ENCODE results near the gene GPD2.

Gene GPD2

DNA sequence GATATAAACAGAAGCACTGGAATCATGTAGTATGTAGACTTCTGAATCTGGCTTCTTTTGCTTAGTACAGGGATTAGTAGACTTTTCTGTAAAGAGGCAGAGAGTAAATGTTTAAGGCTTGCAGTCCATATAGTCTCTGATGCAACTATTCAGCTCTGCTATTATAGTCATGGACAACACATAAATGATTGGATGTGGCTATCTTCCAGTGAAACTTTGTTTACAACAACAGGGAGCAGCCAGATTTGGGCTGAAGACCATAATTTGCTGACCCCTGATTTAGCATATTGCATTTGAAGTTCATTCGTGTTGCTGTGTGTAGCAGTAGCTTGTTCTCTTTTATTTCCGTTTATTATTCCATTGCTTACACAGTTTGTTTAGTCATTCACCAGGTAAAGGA lies 55.0 kb downstream of the GPD2 start:
- TF ChIP-seq TOX (CRISPR knock-in tag; IDR thresholded peaks at IDR 0.05; ENCODE audit: borderline replicate concordance): no peak
- TF ChIP-seq RARB (CRISPR knock-in tag; IDR thresholded peaks at IDR 0.05): no peak
- TF ChIP-seq, protein P1, sequence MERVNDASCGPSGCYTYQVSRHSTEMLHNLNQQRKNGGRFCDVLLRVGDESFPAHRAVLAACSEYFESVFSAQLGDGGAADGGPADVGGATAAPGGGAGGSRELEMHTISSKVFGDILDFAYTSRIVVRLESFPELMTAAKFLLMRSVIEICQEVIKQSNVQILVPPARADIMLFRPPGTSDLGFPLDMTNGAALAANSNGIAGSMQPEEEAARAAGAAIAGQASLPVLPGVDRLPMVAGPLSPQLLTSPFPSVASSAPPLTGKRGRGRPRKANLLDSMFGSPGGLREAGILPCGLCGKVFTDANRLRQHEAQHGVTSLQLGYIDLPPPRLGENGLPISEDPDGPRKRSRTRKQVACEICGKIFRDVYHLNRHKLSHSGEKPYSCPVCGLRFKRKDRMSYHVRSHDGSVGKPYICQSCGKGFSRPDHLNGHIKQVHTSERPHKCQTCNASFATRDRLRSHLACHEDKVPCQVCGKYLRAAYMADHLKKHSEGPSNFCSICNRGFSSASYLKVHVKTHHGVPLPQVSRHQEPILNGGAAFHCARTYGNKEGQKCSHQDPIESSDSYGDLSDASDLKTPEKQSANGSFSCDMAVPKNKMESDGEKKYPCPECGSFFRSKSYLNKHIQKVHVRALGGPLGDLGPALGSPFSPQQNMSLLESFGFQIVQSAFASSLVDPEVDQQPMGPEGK (CRISPR knock-in tag; IDR thresholded peaks at IDR 0.05; ENCODE audit: borderline replicate concordance): no peak
- TF ChIP-seq ZFP3 (CRISPR knock-in tag; IDR thresholded peaks at IDR 0.05): no peak
- no peak for TF ChIP-seq PPARA (CRISPR knock-in tag; IDR thresholded peaks at IDR 0.05; ENCODE audit: borderline replicate concordance)
- no peak for TF ChIP-seq ZC3H10 (CRISPR knock-in tag; IDR thresholded peaks at IDR 0.05)
- no peak for TF ChIP-seq ZNF8 (CRISPR knock-in tag; IDR thresholded peaks at IDR 0.05)
- TF ChIP-seq ZNF70 (CRISPR knock-in tag; IDR thresholded peaks at IDR 0.05): no peak
- no peak for TF ChIP-seq BACH2 (CRISPR knock-in tag; IDR thresholded peaks at IDR 0.05; ENCODE audit: borderline replicate concordance)
- no peak for TF ChIP-seq ZNF565 (CRISPR knock-in tag; conservative IDR thresholded peaks at IDR 0.05; ENCODE audit: low read depth)
- no peak for TF ChIP-seq CSDC2 (CRISPR knock-in tag; IDR thresholded peaks at IDR 0.05)
- TF ChIP-seq, protein P2, sequence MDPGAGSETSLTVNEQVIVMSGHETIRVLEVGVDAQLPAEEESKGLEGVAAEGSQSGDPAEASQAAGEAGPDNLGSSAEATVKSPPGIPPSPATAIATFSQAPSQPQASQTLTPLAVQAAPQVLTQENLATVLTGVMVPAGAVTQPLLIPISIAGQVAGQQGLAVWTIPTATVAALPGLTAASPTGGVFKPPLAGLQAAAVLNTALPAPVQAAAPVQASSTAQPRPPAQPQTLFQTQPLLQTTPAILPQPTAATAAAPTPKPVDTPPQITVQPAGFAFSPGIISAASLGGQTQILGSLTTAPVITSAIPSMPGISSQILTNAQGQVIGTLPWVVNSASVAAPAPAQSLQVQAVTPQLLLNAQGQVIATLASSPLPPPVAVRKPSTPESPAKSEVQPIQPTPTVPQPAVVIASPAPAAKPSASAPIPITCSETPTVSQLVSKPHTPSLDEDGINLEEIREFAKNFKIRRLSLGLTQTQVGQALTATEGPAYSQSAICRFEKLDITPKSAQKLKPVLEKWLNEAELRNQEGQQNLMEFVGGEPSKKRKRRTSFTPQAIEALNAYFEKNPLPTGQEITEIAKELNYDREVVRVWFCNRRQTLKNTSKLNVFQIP (CRISPR knock-in tag; IDR thresholded peaks at IDR 0.05; ENCODE audit: borderline replicate concordance, low read depth): no peak
- TF ChIP-seq ISL1 (CRISPR knock-in tag; IDR thresholded peaks at IDR 0.05): no peak
- no peak for TF ChIP-seq ARNTL (CRISPR knock-in tag; IDR thresholded peaks at IDR 0.05; ENCODE audit: borderline replicate concordance, low read depth)
- TF ChIP-seq, protein P3, sequence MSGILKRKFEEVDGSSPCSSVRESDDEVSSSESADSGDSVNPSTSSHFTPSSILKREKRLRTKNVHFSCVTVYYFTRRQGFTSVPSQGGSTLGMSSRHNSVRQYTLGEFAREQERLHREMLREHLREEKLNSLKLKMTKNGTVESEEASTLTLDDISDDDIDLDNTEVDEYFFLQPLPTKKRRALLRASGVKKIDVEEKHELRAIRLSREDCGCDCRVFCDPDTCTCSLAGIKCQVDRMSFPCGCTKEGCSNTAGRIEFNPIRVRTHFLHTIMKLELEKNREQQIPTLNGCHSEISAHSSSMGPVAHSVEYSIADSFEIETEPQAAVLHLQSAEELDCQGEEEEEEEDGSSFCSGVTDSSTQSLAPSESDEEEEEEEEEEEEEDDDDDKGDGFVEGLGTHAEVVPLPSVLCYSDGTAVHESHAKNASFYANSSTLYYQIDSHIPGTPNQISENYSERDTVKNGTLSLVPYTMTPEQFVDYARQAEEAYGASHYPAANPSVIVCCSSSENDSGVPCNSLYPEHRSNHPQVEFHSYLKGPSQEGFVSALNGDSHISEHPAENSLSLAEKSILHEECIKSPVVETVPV (CRISPR knock-in tag; IDR thresholded peaks at IDR 0.05): no peak
- no peak for TF ChIP-seq OSR1 (CRISPR knock-in tag; IDR thresholded peaks at IDR 0.05)
- TF ChIP-seq, protein P4, sequence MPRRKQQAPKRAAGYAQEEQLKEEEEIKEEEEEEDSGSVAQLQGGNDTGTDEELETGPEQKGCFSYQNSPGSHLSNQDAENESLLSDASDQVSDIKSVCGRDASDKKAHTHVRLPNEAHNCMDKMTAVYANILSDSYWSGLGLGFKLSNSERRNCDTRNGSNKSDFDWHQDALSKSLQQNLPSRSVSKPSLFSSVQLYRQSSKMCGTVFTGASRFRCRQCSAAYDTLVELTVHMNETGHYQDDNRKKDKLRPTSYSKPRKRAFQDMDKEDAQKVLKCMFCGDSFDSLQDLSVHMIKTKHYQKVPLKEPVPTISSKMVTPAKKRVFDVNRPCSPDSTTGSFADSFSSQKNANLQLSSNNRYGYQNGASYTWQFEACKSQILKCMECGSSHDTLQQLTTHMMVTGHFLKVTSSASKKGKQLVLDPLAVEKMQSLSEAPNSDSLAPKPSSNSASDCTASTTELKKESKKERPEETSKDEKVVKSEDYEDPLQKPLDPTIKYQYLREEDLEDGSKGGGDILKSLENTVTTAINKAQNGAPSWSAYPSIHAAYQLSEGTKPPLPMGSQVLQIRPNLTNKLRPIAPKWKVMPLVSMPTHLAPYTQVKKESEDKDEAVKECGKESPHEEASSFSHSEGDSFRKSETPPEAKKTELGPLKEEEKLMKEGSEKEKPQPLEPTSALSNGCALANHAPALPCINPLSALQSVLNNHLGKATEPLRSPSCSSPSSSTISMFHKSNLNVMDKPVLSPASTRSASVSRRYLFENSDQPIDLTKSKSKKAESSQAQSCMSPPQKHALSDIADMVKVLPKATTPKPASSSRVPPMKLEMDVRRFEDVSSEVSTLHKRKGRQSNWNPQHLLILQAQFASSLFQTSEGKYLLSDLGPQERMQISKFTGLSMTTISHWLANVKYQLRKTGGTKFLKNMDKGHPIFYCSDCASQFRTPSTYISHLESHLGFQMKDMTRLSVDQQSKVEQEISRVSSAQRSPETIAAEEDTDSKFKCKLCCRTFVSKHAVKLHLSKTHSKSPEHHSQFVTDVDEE (CRISPR knock-in tag; IDR thresholded peaks at IDR 0.05): no peak
- TF ChIP-seq, protein P5, sequence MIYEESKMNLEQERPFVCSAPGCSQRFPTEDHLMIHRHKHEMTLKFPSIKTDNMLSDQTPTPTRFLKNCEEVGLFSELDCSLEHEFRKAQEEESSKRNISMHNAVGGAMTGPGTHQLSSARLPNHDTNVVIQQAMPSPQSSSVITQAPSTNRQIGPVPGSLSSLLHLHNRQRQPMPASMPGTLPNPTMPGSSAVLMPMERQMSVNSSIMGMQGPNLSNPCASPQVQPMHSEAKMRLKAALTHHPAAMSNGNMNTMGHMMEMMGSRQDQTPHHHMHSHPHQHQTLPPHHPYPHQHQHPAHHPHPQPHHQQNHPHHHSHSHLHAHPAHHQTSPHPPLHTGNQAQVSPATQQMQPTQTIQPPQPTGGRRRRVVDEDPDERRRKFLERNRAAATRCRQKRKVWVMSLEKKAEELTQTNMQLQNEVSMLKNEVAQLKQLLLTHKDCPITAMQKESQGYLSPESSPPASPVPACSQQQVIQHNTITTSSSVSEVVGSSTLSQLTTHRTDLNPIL (CRISPR knock-in tag; IDR thresholded peaks at IDR 0.05; ENCODE audit: low read depth): no peak
- TF ChIP-seq SNAI2 (CRISPR knock-in tag; IDR thresholded peaks at IDR 0.05): no peak
- ATAC-seq: no peak

DNA sequence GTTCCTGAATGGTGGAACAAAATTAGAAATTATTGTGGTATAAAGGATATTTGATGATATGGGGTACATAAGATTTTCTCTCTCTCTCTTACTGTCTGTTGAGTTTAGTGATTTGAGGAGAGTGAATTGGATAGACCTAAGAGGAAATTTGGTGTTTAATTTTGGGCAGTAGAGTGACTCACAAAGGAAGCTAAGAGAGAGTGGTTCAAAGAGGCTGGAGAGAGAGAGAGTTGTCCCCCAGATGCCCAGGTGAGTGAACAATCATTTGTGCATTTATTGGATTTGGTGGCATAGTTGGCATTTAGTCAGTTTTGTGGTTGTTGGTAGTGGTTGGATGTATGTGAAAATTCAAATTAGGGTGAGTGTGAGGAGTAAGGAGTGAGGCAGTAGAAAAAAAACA lies 56.8 kb downstream of the GPD2 start:
- ATAC-seq: no peak
- TF ChIP-seq TOX (CRISPR knock-in tag; IDR thresholded peaks at IDR 0.05; ENCODE audit: borderline replicate concordance) (no peak), ZFP30 (CRISPR knock-in tag; IDR thresholded peaks at IDR 0.05) (no peak), ZFP3 (CRISPR knock-in tag; IDR thresholded peaks at IDR 0.05) (no peak), SNAI2 (CRISPR knock-in tag; IDR thresholded peaks at IDR 0.05) (no peak), GLIS3 (CRISPR knock-in tag; IDR thresholded peaks at IDR 0.05) (no peak), ZNF8 (CRISPR knock-in tag; IDR thresholded peaks at IDR 0.05) (no peak), ZNF70 (CRISPR knock-in tag; IDR thresholded peaks at IDR 0.05) (no peak), BACH2 (CRISPR knock-in tag; IDR thresholded peaks at IDR 0.05; ENCODE audit: borderline replicate concordance) (no peak), OSR1 (CRISPR knock-in tag; IDR thresholded peaks at IDR 0.05) (no peak), PPARA (CRISPR knock-in tag; IDR thresholded peaks at IDR 0.05; ENCODE audit: borderline replicate concordance) (no peak)
- TF ChIP-seq, protein P2 (CRISPR knock-in tag; IDR thresholded peaks at IDR 0.05; ENCODE audit: borderline replicate concordance, low read depth): no peak
- TF ChIP-seq, protein P1 (CRISPR knock-in tag; IDR thresholded peaks at IDR 0.05; ENCODE audit: borderline replicate concordance): no peak

DNA sequence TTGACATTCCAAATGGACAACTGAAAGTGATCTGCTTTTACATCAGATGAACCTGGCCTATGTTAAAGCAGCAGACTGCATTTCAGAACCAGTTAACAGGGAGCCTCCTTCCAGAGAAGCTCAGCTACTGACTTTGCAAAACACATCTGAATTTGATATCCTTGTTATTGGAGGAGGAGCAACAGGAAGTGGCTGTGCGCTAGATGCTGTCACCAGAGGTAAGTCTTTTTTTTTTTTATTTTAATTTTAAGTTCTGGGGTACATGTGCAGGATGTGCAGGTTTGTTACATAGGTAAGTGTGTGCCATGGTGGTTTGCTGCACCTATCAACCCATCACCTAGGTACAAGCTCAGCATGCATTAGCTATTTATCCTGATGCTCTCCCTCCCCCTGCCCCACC lies 59.8 kb downstream of the GPD2 start:
- ATAC-seq: peak; percentile 46; the same call in 2 of the 3 replicates

All from SK-N-SH treated with all-trans-retinoic acid at 6 μM for 48 hours (cell line).